Upper lobe of left lung (tissue), 6 donors: Measurements from ENCODE around the gene UNC79. TPM values are rescaled to one million over a fixed set of nuclear protein-coding genes. Genes with fewer than 3 reads are reported as not detected.

Experiments used
- ATAC-seq, 2 donors: fragments of 200-7000 bp; cut with Tn5 transposase; one replicate each; pipeline ENCODE4 v1.9.1; 2022; ENCODE audit warnings: mild to moderate bottlenecking in 2 of 2, moderate library complexity in 2 of 2; ENCODE audit not compliant: low FRiP score in 2 of 2
- DNase-seq, 2 donors: peaks; one replicate each; pipeline ENCODE4 v3.0.0-alpha.2; 2019 to 2020
- H3K27ac ChIP-seq, 4 donors: fragments of 200-600 bp; sonication (generic); one replicate each; pipeline ENCODE4 v1.5.1; 2016 to 2019
- H3K27me3 ChIP-seq, 4 donors: fragments of 200-600 bp; sonication (generic); one replicate each; pipeline ENCODE4 v1.5.1; 2017 to 2019
- H3K36me3 ChIP-seq, 4 donors: fragments of 200-600 bp; sonication (generic); one replicate each; pipeline ENCODE4 v1.5.1; 2016 to 2019
- H3K4me1 ChIP-seq, 4 donors: fragments of 200-600 bp; sonication (generic); one replicate each; pipeline ENCODE4 v1.5.1; 2018 to 2019
- H3K4me3 ChIP-seq, 4 donors: fragments of 200-600 bp; sonication (generic); one replicate each; pipeline ENCODE4 v1.5.1; 2017 to 2019; ENCODE audit warnings: mild to moderate bottlenecking in 2 of 4, moderate library complexity in 1 of 4
- H3K9me3 ChIP-seq, 4 donors: fragments of 200-600 bp; sonication (generic); one replicate each; pipeline ENCODE4 v1.5.1; 2018 to 2019
- EP300 ChIP-seq, 4 donors: sonication (generic); formaldehyde crosslinking; IDR thresholded peaks; one replicate each; pipeline ENCODE4 v1.5.1; 2017; ENCODE audit warnings: antibody characterized with exemption in 4 of 4, control low read depth in 2 of 4
- POLR2A ChIP-seq, 4 donors: fragments of 450-650 bp; IDR thresholded peaks; one replicate each; pipeline ENCODE4 v1.5.1; 2016 to 2017; ENCODE audit warnings: antibody characterized with exemption in 4 of 4, mild to moderate bottlenecking in 2 of 4
- POLR2AphosphoS5 ChIP-seq, 2 donors: sonication (generic); formaldehyde crosslinking; IDR thresholded peaks; one replicate each; pipeline ENCODE4 v1.5.1; 2017; ENCODE audit warnings: antibody characterized with exemption in 2 of 2
- WGBS, 2 donors: methylation state at CpG; one replicate each; pipeline ENCODE4 v1.1.5; 2017 to 2018; 5-methylcytosine and 5-hydroxymethylcytosine counted together
- total RNA-seq, 6 donors: library from RNA; depleted of rRNA in 4 of 6; stranded (reverse); fragments of >200 nt in 4 of 6; gene quantifications; one replicate each; pipeline versions ENCODE4 v1.1.0 to v1.2.1, GENCODE V29; 2016 to 2021
- TF ChIP-seq, protein P1 (sequence below), 6 experiments: fragments of 450-650 bp in 4 of 6; fragments of 200-600 bp in 2 of 6; sonication (generic) in 2 of 6; IDR thresholded peaks; one replicate each; pipeline ENCODE4 v1.5.1; 2016 to 2019; ENCODE audit warnings: antibody characterized with exemption in 6 of 6
- donor health status: DM: no; HTN: no; CAD: no; lungs with moderate emphysema.
- donor health status: DM: no; HTN: yes; CAD: no; lungs with severe emphysema.

Gene UNC79
- total RNA-seq, 6 donors from 2014 or later = 0.09 to 1.0 (median 0.14) TPM

DNA sequence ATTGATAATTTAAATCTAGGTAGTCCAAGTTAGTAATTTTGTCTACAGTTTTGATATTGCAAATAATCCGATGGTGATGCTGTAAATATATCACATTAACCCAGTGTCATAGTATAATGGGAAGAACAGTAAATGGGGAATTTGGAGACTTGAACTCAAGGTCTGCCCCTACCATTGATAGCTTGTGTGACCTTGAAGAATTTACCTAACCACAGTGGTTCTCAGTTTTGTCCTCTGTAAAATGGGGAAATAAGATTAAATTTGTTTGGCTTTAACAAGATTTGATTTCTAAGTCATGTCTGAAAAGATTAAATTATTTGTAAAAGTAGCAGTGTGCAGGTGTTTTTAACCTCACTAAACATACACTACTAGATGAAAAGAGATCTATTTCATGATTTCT lies 100.9 kb downstream of the UNC79 start:
- no peaks in the 10 kb centered on the region for H3K9me3 ChIP-seq
- no peaks in the 10 kb centered on the region for H3K36me3 ChIP-seq
- H3K27ac ChIP-seq = no peak overlapping the region
- DNase-seq (no peak), ATAC-seq (no peak)
- TF ChIP-seq, protein P1, sequence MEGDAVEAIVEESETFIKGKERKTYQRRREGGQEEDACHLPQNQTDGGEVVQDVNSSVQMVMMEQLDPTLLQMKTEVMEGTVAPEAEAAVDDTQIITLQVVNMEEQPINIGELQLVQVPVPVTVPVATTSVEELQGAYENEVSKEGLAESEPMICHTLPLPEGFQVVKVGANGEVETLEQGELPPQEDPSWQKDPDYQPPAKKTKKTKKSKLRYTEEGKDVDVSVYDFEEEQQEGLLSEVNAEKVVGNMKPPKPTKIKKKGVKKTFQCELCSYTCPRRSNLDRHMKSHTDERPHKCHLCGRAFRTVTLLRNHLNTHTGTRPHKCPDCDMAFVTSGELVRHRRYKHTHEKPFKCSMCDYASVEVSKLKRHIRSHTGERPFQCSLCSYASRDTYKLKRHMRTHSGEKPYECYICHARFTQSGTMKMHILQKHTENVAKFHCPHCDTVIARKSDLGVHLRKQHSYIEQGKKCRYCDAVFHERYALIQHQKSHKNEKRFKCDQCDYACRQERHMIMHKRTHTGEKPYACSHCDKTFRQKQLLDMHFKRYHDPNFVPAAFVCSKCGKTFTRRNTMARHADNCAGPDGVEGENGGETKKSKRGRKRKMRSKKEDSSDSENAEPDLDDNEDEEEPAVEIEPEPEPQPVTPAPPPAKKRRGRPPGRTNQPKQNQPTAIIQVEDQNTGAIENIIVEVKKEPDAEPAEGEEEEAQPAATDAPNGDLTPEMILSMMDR (IDR thresholded peaks at IDR 0.05) = no peak
- TF ChIP-seq POLR2A (IDR thresholded peaks at IDR 0.05) (no peak), EP300 (IDR thresholded peaks at IDR 0.05) (no peak), POLR2AphosphoS5 (IDR thresholded peaks at IDR 0.05) (no peak)
- WGBS, 2 donors = 91 to 92% methylated on average over 1 of the region's 1 CpG
- no peak overlapping the region for H3K4me3 ChIP-seq
- no peaks in the 10 kb centered on the region for H3K27me3 ChIP-seq
- H3K4me1 ChIP-seq = no peaks in the 10 kb centered on the region

DNA sequence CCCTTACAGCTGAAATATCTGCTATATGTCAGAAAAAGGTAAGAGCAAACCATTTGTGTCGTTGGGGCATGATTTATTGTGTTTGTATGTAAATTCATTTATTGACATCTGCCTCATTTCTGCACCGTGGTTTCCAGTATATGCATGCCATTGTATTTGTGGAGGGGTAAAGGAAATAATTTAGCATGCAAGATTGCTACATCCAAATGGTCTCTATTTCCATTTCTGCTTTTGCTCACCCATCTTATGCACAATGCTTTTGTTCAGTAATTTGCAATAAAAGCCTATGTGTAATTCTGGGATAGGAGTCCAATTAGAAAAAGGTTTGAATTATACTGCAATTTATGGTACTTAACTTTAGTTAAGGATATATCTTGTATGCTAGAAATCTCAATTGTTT lies 101.8 kb downstream of the UNC79 start:
- no peaks in the 10 kb centered on the region for H3K36me3 ChIP-seq
- H3K4me1 ChIP-seq = no peaks in the 10 kb centered on the region
- WGBS, 2 donors = 48 to 56% methylated on average over 2 of the region's 2 CpGs
- no peak overlapping the region for H3K27ac ChIP-seq
- no peaks in the 10 kb centered on the region for H3K9me3 ChIP-seq
- no peak overlapping the region for H3K4me3 ChIP-seq
- no peak for ATAC-seq
- no peak for TF ChIP-seq POLR2AphosphoS5 (IDR thresholded peaks at IDR 0.05)
- no peak for TF ChIP-seq EP300 (IDR thresholded peaks at IDR 0.05)
- no peak for TF ChIP-seq POLR2A (IDR thresholded peaks at IDR 0.05)
- TF ChIP-seq, protein P1 (IDR thresholded peaks at IDR 0.05) = no peak
- H3K27me3 ChIP-seq = no peaks in the 10 kb centered on the region
- DNase-seq = no peak

DNA sequence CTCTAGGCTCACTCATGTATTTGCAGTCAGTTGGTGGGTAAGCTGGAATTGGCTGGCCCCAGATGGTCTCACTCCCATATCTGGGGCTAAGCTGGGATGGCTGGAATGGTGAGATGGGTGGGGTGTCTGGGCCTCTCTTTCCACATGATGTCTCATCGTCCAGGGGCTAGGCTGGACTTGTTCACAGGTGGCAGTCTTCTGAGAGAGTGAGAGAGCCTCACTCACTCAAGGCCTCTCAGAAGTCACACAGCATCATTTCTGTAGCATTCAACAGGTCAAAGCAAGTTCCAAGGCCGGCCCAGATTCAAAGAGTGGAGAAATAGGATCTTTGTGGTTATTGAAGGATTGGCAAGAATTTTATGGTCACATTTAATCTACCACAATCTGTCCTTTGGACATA lies 102.7 kb downstream of the UNC79 start:
- H3K27ac ChIP-seq = no peak overlapping the region
- H3K4me3 ChIP-seq = no peak overlapping the region
- WGBS, 2 donors = 78 to 84% methylated on average over 2 of the region's 2 CpGs
- no peaks in the 10 kb centered on the region for H3K9me3 ChIP-seq
- H3K27me3 ChIP-seq = no peaks in the 10 kb centered on the region
- no peaks in the 10 kb centered on the region for H3K36me3 ChIP-seq
- ATAC-seq (no peak), DNase-seq (no peak)
- TF ChIP-seq POLR2A (IDR thresholded peaks at IDR 0.05) (no peak), EP300 (IDR thresholded peaks at IDR 0.05) (no peak), POLR2AphosphoS5 (IDR thresholded peaks at IDR 0.05) (no peak)
- TF ChIP-seq, protein P1 (IDR thresholded peaks at IDR 0.05) = no peak
- H3K4me1 ChIP-seq = no peaks in the 10 kb centered on the region

DNA sequence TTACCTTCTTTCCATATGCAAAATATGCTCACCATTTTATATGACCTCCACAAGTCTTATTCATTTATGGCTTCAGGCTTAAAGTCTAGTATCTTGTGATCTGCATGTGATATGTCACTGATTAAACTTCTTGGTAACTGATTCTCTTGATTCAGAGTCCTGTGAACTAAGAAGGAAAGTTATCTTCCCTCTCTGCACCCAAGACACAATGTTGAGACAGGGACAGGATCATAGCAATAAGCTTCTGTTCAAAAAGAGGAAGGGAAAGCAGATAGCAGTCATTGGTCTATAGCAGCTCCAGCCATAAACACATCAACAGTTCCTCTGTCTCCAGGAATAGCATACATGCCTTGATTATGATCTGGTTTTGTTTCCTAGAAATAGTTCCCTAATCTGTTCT lies 103.1 kb downstream of the UNC79 start:
- peak; percentile 73 to 86 for ATAC-seq
- Histone ChIP-seq H3K4me1 (no peaks in the 10 kb centered on the region), H3K27ac (no peak overlapping the region), H3K27me3 (no peaks in the 10 kb centered on the region), H3K36me3 (no peaks in the 10 kb centered on the region), H3K9me3 (no peaks in the 10 kb centered on the region), H3K4me3 (no peak overlapping the region)
- TF ChIP-seq EP300 (IDR thresholded peaks at IDR 0.05) = no peak
- TF ChIP-seq POLR2A (IDR thresholded peaks at IDR 0.05) = no peak
- TF ChIP-seq POLR2AphosphoS5 (IDR thresholded peaks at IDR 0.05) = no peak
- TF ChIP-seq, protein P1 (IDR thresholded peaks at IDR 0.05) = no peak
- DNase-seq = no peak

DNA sequence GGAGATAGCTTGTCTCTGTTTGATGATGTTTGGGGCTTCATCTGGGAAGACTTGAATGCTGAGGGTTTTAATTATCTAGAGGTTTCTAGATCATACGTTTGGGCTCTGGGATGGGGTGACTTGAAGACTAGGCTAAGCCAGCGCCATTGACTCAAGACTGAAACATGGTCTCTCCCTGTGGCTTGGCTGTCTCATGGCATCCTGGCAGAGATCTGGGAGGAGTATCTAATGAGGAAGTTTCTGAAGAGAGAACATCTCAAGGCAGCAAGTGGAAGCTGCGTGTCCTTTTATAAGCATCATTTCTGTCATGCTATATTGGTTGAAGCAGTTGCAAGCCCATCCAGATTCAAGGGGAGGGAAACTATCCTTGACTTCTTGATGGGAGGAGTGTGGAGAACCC lies 104.8 kb downstream of the UNC79 start:
- DNase-seq (no peak), ATAC-seq (no peak)
- no peak overlapping the region for H3K27ac ChIP-seq
- H3K36me3 ChIP-seq = no peaks in the 10 kb centered on the region
- H3K4me1 ChIP-seq = no peaks in the 10 kb centered on the region
- H3K9me3 ChIP-seq = no peaks in the 10 kb centered on the region
- TF ChIP-seq, protein P1 (IDR thresholded peaks at IDR 0.05) = no peak
- WGBS, 2 donors = 76 to 81% methylated on average over 3 of the region's 3 CpGs
- no peaks in the 10 kb centered on the region for H3K27me3 ChIP-seq
- H3K4me3 ChIP-seq = no peak overlapping the region
